ENCODE results near the gene INSM1.

INSM1 gene

DNA sequence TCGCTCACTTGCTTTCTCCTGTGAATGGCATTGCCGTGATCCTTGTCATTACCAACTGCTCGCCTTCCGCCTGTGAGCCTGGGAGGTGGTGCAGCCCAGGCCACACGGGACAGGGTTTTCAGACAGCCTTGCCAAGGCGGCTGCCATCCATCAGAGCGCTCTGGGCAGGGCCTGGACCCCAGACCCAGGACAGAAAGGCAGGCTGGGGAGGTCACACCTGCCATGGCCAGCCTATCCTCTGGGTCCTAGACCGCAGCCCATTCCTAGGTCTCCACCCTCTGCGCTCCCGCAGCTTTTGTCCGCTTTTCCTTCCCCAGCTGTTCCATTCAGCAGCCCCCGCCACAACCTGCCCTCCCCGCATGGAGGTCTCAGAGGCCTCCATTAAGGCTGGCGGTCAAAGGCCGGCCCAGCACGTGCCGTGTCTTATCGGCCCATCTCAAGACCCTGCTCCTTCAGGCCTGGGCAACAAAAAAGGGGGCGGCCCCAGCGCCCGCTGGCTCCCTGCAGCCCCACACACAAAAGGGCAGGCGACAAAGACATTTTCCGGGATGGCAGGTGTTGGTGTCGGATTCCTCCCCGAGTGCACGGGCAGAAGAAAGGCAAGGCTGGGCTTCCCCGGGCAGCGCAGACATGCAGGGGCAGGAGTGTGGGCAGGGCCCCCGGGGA lies 28.1 kb downstream of the INSM1 start:
- DNase-seq: no peak

DNA sequence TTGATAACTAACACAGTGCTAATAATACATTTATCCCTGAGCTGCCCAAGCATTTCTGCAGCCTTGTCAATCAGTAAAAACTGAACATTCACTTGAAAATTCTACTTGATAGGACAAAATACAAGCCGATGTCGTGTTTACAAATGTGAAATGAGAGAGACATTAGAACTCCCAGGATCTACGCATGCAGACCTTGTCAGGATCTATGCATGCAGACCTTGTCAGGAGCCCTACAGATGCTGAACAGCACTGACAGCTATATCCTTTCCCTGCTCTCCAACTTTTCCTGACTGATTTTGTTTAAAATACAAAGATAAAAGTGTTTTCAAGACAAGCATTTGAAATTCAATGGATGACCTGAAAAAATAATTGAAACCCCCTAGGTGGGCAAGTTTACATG lies 28.9 kb downstream of the INSM1 start:
- DNase-seq: no peak

DNA sequence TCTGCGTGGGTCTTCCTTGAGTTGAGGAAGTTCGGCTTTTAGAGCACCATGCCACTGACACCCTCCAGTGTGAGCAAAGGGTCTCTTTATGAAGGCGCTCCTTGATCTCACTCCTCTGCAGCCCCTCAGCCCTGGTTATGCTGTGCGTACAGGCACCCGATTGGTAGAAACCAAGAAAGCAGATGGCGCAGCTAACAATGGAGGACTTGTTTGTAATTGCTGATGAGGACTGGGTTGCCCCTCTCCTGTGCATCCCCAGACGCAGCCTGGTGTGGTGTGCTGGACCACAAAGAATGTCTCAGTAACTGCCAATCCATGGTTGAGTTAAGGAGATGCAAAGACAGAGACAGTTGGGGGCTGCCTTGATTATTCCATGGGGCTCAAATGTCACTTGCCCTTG lies 30.2 kb downstream of the INSM1 start:
- DNase-seq: no peak

DNA sequence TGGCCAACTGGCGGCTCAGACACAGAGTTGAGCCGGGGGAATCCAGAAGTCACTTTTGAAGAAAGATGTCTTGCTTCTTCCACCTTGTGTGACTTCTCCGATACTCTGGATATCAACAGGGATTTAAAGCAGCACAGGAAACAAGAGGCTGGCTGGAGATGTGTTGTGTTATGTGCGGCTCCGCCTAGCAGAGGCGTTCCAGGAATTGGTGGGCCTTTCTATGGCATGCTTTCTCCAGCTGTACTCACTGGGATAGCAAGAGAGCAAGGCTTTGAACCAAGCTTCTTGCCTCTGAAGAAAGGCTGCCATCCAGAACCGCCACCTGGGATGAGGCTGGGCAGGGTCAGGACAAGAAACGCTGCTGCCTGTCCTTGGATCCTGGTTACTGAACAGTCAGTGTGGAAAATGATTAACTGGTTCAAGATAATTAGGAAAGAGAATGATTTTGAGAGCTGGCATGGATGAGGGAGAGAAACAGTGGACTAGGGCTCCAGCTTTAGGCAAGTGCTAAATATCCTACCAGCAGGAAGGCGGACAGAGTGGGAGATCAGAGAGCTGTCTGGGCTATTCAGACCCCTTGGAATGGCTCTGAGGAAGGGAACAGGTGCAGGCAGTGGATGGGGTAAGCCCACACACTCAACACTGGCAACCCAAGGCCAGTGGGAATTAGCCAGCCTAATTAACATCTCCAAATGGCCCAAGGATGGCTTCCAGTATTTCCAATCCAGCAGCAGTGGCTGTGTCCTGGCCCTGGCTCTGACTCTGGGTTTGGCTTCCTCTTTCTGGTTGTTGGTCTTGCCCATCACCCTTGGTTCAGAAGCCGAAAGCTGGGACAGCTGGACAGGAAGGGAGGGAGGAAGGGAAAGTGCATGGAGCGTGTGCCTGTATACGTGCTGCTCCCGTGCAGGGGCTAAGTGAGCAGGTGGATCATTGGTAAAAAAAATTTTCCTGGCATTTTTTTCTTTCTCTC lies 31.9 kb downstream of the INSM1 start:
- no peak for DNase-seq

DNA sequence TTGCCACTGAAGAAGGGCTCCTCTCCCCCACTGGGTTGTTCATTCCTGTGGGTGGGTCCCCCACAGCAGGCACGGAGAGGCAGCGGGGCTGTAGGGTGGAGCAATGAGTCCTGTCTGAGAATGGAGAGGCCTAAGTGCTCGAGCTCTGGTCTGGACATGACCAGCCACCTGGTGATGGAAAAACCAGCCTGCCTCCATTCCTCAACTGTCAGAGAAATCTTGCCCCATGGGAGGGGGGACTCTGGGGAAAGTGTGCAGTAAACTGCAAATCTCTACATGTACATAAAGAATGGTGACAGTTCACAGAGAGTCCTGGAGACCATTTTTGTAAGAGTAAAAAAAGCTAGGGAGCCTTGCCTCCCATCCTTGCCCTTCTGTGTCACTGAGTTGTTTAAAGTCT lies 34.1 kb downstream of the INSM1 start:
- no peak for DNase-seq

DNA sequence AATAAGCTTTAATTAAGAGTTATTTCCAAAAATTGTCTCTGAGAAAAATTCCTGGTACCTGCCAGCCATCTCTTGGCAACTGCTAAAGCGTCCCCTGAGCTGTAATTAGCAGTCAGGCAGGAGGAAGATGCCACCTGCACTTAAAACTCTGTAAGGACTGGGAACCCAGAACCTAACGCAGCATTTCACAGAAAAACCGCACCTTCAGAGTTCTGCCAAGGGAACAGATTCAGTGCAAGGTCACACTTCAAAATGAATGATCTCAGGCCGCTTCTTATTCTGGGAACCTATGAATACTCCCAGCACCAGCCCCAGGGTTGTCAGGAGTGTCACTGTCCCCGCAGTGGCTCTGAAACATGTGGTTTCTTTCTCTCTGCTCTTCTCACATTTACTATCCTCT lies 36.7 kb downstream of the INSM1 start:
- no peak for DNase-seq

DNA sequence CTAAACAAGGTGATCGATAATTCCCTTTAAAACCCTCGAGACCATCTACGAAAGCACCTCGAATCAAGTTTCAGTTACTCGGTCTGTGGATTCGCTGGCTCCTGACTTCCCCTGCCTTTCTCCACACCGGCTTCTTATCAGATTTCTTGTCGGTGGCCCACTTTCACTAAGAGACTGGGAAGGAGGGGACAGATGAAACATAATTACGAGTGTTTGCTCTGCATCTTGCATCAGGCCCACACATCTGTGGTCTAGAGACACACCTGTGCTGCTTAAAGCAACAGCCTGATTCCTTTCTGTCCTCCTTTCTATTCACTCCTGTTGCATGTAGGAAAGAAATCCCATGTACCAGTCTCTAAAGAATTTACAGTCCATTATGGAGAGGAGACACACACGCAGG lies 37.7 kb downstream of the INSM1 start:
- no peak for DNase-seq

DNA sequence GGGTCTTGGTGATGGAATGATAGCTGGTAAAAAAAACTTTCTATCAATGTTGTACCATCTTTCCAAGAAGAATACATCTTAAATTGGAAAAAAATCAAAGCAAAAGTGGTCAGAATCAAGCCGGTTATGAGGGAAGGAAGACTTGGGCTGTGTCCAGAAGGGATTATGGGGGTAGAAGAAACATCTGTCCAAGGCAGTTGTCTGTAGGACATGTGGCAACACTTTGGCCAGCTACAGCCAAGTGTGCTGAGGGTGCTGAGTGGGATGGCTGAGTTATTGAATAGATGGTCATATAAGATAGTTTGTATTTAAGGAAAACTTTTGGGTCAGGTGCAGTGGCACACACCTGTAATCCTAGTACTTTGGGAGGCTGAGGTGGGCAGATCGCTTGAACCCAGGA lies 38.4 kb downstream of the INSM1 start:
- DNase-seq: no peak

DNA sequence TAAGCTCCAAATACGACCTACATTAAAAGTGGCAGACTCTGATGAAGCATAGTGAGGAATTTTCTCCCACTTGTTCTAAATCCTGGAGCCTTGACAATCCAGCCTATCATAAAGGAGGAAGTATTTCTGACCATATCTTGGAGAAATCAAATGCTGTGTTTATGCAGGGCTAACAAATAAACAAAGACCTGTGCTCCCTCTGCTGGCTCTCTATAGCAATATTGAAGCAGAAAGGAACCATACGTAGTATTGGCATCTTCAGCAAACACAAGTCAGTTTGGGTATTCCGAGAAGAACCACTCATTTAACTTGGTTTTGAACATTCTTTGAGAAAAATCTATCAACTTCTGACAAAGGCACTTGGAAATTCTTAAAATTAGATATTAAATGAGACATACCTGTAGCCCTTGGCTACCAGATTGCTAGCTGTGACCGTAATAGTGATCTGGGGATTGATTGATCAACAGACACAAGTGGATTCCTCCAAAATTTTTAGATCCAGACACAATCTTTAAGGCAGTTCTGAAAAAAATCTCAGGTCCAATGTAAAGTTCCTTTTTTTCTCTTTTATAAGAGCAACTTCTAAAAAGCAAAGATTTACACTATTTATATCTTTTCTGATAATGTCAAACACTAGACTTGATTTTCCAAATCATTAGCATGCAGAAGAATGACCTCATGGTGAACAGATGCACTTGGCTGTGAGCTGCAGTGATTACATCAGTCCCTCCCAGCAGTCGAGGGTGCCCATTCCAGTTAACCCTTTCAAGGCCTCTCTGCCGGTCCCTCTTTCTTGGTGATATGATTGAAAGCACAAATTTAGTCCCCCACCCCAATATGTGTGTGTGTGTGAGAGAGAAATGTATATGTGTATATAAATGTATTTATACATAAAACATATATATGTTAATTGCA lies 40.2 kb downstream of the INSM1 start:
- peak; percentile 43 for DNase-seq

DNA sequence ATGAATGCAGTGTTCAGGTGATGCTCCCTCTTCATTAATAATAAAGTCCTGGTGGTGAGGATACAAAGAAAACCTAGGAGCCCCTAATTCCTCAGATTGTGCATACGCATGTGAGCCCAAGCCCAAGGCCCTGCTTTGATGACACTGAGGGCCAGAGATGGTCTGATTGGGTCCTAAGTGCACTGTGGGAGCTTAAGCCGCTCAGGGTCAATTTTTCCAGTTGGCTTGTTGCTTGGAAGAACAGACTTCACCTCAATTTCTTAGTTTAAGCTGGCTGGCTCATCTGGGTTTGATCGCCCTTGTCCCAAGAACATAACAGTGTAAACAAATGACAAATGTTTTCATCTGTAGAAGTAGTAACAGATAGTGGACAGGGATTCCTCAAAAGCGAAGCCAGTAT lies 41.4 kb downstream of the INSM1 start:
- DNase-seq: no peak

DNA sequence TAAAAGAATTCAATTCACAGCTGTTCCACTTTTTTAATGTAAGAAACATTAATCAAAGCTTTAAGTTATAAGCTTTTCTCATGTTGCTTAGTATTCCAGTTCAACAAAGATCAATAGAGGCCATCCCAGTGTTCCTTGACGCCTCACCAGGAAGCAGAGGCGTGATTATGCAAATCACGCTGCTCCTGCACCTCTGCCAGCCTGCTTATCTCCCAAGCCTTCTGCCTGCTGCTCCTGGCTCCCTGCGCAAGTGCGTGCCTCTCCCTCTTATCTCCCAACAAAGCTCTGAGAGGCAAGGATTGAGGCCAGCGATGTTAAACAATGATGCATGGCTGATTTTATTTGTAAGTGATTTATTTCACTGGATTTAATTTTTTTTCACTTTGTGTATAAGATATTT lies 42.8 kb downstream of the INSM1 start:
- DNase-seq: no peak

DNA sequence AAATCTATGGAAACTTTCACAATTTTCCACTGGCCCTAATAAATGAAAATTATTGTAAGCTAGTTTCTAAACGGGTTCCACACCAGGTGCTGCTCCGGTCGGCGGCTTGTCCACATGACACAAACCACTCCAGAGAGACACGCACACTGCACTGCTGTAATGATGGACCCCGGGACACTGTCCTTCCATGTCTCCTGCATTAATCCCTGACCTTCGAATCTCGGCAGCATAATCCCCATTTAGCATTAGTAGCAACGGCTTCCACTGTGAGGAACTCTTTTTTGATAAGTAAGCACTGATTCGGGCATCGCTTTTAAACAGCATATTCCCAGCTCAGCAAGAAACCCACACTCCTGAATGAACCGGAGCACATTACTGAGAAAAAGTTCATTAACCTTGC lies 43.5 kb downstream of the INSM1 start:
- DNase-seq: no peak

DNA sequence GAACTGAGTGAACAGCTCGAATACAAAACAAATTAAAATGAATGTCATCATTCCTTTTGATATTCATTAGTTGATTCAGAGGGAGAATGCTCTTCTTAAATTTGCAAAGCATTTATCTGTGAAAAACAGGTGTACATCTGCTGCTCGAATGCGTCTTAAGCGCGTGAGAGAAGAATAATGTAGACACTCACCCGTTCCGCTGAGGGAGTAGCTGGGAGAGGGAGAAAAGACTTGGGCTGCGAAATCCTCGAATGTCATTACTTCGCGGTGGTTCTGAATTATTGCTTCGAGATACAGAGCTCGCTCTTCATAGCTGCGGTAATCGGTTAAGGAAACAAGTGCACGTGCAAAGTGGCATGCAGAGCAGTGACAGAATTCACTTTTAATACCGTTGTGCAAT lies 43.9 kb downstream of the INSM1 start:
- no peak for DNase-seq

DNA sequence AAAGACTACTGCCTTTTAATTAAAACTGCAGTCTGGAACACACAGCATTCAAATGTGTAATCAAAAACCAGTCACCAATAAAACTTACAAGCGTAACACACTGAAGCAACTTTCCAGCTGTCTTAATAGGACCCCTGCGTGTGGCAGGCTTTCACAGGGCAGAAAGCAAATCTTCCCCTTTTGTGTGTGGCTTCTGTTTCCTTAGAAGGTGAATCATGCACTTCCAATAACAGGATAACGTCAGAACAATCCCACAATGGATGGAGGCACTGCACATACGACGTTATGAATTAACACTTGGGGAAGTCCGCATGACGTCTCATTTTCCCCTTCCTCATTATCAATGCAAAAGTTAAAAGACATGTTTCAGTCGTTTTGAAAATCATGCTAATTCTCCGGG lies 44.8 kb downstream of the INSM1 start:
- no peak for DNase-seq

DNA sequence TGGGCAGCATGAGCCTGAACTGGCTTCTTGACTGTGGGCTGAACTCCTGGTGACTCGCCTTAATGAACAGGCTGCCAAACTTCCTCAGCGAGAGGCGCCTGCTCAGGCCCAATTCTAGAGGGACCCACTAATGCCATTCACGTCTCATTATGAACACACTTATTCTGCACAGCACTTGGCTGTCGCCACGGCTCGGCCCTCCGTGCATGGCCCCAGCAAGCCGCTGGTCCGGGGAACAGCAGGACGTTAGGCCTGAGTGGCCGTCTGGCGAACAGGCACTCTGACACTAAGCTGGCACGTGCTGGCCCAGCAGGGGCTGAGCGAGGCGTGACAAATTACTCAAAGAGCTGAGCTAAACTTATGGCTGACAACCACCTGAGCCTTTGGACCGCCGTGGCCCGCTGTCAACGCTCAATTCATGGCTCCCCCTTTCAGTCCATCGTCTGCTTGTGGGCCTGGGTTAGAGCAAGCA lies 45.9 kb downstream of the INSM1 start:
- no peak for DNase-seq

DNA sequence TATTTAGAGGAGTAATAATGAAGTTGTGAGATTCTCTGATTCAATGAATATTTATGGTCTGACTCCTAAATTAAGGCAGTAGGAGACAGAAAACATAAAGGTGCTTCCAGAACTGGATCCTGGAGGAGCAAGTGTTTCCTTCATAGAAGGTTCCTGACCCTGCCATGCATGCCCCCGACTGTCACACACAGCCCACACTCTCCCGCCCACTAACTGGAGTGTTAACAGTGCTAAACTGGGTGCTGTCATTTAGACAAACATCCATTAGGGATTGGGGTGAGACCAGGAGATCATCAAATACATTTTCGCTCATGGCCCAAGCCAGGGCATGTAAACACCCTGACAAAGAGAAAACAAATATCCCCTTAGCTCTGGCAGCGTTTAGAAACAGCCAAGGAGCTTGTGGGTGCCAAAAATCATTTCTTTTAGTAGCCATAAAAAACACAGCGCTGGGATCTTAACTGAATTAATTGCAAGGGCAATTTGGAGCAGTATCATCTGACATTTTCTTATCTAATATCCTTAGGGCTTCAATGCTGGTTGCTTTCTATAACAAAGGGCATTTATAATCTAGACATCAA lies 46.8 kb downstream of the INSM1 start:
- no peak for DNase-seq

DNA sequence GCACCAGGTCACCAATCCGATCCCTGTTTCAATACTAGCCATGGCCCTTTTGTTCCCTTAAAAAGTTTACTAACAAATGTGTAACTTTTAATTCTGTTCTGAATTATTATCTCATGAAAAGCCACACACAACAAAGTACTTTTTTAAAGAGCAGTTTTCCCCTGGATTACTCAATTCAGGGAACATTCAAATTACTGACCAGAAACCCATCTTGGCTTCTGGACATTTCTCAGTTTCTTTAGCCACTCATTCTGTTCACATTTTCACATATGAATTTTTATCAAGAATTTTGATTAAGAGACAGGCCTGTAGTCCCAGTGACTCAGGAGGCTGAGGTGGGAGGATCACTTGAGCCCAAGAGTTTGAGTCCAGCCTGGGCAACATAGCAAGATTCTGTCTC lies 47.4 kb downstream of the INSM1 start:
- no peak for DNase-seq

DNA sequence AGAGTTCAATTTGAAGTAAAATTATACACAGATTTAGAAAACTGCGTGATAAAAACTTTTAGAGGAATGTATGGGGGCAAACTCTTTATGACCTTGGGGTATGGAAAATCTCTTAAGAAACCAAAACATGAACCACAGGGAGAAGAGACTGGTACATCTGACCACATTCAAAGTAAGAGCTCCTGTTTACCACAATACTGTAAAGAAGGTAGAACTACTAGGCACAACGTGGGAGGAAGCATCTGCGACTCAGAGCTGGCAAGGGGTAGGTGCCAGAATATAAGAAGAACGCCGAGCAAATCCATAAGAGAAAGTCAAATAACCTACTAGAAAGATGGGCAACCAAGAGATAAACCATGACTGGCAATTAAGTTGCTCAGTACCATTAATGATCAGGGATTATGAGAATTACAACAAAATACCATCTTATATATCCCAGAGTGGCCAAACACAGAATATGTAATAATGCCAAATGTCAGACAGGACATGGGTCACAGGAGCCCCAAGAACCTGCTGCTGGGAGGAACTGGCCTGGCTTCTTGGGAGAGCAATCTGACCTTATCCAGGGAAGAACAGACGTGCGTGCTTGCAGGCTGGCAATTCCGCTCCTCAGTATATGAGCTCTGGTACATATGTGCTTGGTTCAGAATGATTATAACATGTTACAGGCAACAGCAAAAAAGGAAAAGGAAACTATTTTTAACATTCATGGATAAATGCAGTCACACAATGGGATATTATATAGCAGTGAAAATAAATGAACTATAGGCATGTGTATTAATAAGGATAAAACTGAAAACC lies 50.2 kb downstream of the INSM1 start:
- DNase-seq: no peak

Measured in femur (tissue), 1 donor.